GM21619 (cell line): ENCODE results near the gene WSCD2.

Experiments used
- ATAC-seq: cut with Tn5 transposase; IDR thresholded peaks from one replicate; pipeline ENCODE4 v1.9.1; 2021; ENCODE audit not compliant: unreplicated experiment

The WSCD2 gene

GRCh38 chr12:108126990-108127501, 2.0 kb upstream of the WSCD2 start:
- ATAC-seq = no peak

- no peak for ATAC-seq
Measured at GRCh38 chr12:108127654-108128053, 1.4 kb upstream of the WSCD2 start.

GRCh38 chr12:108128221-108129016, 669 bp upstream of the WSCD2 start:
- ATAC-seq = no peak

- ATAC-seq = no peak
Measured at GRCh38 chr12:108131035-108131434, 1.9 kb downstream of the WSCD2 start.

GRCh38 chr12:108131657-108132126, 2.6 kb downstream of the WSCD2 start:
- no peak for ATAC-seq

GRCh38 chr12:108133482-108133881, 4.4 kb downstream of the WSCD2 start:
- no peak for ATAC-seq

GRCh38 chr12:108134744-108135143, 5.7 kb downstream of the WSCD2 start:
- no peak for ATAC-seq

GRCh38 chr12:108135627-108136026, 6.5 kb downstream of the WSCD2 start:
- no peak for ATAC-seq

GRCh38 chr12:108136697-108137096, 7.6 kb downstream of the WSCD2 start:
- no peak for ATAC-seq

- no peak for ATAC-seq
Measured at GRCh38 chr12:108139454-108139853, 10.4 kb downstream of the WSCD2 start.

- ATAC-seq = no peak
Measured at GRCh38 chr12:108140501-108140900, 11.4 kb downstream of the WSCD2 start.

- no peak for ATAC-seq
Measured at GRCh38 chr12:108141600-108142130, 12.6 kb downstream of the WSCD2 start.

GRCh38 chr12:108143144-108143543, 14.1 kb downstream of the WSCD2 start:
- no peak for ATAC-seq

GRCh38 chr12:108144080-108144479, 15.0 kb downstream of the WSCD2 start:
- no peak for ATAC-seq

GRCh38 chr12:108145011-108145410, 15.9 kb downstream of the WSCD2 start:
- ATAC-seq = no peak

- no peak for ATAC-seq
Measured at GRCh38 chr12:108146035-108146893, 17.2 kb downstream of the WSCD2 start.

GRCh38 chr12:108147279-108147678, 18.2 kb downstream of the WSCD2 start:
- ATAC-seq = no peak

- ATAC-seq = no peak
Measured at GRCh38 chr12:108148521-108149074, 19.5 kb downstream of the WSCD2 start.

GRCh38 chr12:108150436-108150835, 21.3 kb downstream of the WSCD2 start:
- ATAC-seq = no peak

GRCh38 chr12:108151533-108152169, 22.6 kb downstream of the WSCD2 start:
- ATAC-seq = no peak

- no peak for ATAC-seq
Measured at GRCh38 chr12:108152170-108152538, 23.1 kb downstream of the WSCD2 start.
